ENCODE results near the gene NIPBL.
A peak's percentile ranks its signal among the peaks of the same experiment; 100 is the strongest.

Gene NIPBL

GRCh38 chr5:37109338-37109737 is 232.8 kb downstream of the NIPBL start:
- no peak for DNase-seq

- DNase-seq, result no peak
Measured at GRCh38 chr5:37110135-37110534, 233.6 kb downstream of the NIPBL start.

DNA sequence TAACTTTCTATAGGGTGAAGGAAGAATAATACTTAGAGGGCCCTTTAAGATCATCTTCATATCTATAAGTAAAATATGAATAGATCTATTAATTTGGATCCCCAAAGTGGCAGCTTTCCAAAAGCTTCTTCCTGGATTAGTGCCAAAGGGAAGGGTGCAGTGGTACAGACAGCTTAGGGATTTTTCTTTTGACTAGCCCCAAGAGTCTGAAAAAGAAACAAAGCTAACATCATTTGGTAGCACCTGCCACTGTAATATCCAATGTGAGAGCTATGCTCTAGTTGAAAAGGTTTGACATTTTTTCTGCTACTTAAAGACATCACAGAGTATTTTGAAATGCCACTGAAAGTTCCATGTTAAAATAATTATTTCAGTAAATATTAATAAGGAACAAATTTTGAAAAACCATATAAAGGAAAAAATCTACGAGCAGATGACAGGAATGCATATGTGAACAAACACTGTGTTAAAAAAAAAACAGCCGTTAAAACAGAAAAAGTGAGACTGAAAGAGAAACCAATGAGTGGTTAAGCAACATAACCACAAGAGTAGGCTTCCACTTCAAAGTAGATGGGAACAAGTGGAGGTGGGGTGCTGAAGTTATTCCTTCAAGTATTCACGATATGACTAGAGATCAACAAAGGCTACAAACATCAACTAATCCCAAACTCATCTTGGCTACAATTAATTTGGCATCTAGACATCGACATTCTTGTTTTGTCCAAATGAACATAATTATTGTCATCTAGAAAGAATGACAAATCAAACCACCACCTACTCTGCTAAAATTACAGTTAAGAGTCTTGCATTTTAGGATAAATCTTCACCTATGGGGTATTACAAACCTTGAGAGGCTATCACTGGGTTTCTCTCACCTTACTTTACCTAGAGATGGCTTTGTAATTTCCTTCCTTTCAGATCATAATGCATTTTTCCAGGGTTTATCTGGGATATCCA is 235.1 kb downstream of the NIPBL start:
- DNase-seq, result peak; percentile 47

DNA sequence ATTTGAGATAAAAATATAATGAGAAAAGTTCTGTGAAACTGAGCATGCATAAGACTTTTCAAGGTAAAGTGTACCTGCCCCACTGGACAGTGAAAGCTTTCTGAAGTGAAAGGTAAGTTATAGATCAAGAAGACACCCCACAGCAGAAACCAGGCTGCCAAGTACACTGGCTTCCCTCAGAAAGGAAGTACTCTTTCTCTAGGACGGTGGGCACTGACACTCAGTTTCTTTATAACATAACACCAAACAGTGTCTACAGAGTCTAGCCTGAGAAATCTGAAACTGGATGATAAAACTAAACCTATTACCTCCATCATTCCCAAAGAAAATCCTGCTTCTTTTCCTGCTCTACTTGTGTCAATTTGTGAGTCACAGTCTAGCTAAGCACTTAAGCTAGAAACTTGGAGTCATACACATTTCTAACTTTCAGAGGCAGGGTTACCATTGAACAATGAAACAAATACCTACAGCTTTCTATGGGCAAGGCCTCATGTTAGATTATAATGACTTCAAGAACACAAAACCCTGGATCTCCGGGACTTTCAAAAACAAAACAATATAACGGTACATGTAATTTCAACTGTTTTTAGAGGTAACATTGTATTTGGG is 235.9 kb downstream of the NIPBL start:
- no peak for DNase-seq
